Activated CD4-positive, alpha-beta T cell treated with anti-CD3 and anti-CD28 coated beads, Interleukin-2, amount 10 ng/mL, durations not matched to agents 7 days and 5 days (primary cell): ENCODE results near the gene EFHC2. TPM values are rescaled to one million over a fixed set of nuclear protein-coding genes. Genes with fewer than 3 reads are reported as not detected.

Source experiments
- CTCF ChIA-PET: fragments of 350-600 bp; sonication (Branson Sonifier 250); formaldehyde crosslinking; loops from one replicate; lab custom pipeline; 2021; ENCODE audit warnings: antibody characterized with exemption; lab: Charles Lee
- POLR2A ChIA-PET: fragments of 350-600 bp; sonication (Branson Sonifier 250); formaldehyde crosslinking; loops from one replicate; lab custom pipeline; 2021; ENCODE audit warnings: antibody characterized with exemption; lab: Charles Lee
- DNase-seq: peaks from one replicate; pipeline ENCODE4 v3.0.0-alpha.2; 2020
- H3K27ac Mint-ChIP-seq: one replicate; pipeline ENCODE4 v1.8.0; 2021; ENCODE audit warnings: mild to moderate bottlenecking, moderate library complexity, mixed read lengths
- H3K27me3 Mint-ChIP-seq: one replicate; pipeline ENCODE4 v1.8.0; 2021; ENCODE audit warnings: mixed read lengths
- H3K36me3 Mint-ChIP-seq: one replicate; pipeline ENCODE4 v1.8.0; 2021; ENCODE audit warnings: low read depth, mixed read lengths
- H3K4me1 Mint-ChIP-seq: one replicate; pipeline ENCODE4 v1.8.0; 2021; ENCODE audit warnings: mixed read lengths
- H3K4me3 Mint-ChIP-seq: one replicate; pipeline ENCODE4 v1.8.0; 2021; ENCODE audit warnings: mild to moderate bottlenecking, moderate library complexity, mixed read lengths
- H3K9me3 Mint-ChIP-seq: one replicate; pipeline ENCODE4 v1.8.0; 2021; ENCODE audit warnings: mixed read lengths
- total RNA-seq, 2 experiments: library from RNA; stranded (reverse); gene quantifications; one replicate each; pipeline ENCODE4 v1.2.3, GENCODE V29; 2021

EFHC2 gene
- total RNA-seq, 2 experiments from 2014 or later = 2.2 to 2.3 TPM

DNA sequence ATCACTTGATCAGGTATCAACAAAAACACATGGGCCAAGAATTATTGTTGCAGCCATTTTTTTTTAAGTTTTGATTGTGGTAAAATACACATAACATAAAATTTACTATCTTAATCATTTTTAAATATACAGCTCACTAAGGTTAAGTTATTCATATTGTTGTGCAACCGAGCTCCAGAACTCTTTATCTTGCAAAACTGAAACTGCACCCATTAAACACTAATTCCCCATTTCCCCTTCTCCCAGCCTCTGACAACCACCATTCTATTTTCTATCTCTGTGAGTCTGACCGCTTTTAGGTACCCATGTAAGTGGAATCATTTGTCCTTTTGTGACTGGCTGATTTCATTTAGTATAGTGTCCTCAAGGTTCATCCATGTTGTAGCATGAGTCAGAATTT is 244.1 kb downstream of the EFHC2 start:
- Mint-ChIP-seq H3K4me3 (no peak overlapping the region), H3K9me3 (no peaks in the 10 kb centered on the region), H3K27ac (no peak overlapping the region), H3K27me3 (no peaks in the 10 kb centered on the region), H3K36me3 (no peaks in the 10 kb centered on the region), H3K4me1 (no peaks in the 10 kb centered on the region)
- CTCF ChIA-PET = interaction anchor here (0.6 kb wide), 1 partner anchor 9 kb away, joined by 3 read pairs; no protein-coding TSS in a partner anchor
- POLR2A ChIA-PET = no interaction called here
- no peak for DNase-seq

Other genes with a start within 250 kb of the EFHC2 start
- 10 to 100 TPM; 10.2 to 12.8 TPM for gene FUNDC1, start 199.2 kb upstream of the EFHC2 start, total RNA-seq